A673 (cell line): ENCODE results near the gene OR10G8. TPM values are rescaled to one million over a fixed set of nuclear protein-coding genes. Genes with fewer than 3 reads are reported as not detected.

Source experiments
- BruUV-seq: library from RNA; stranded (reverse); fragments of 400-500 nt; replicated peaks from 2 replicates; lab custom pipeline; 2021; lab: Mats Ljungman, UMichigan
- CTCF ChIA-PET: fragments of 300-600 bp; sonication (Branson Sonifier 250); formaldehyde crosslinking; loops from one replicate; lab custom pipeline; 2022; ENCODE audit warnings: antibody characterized with exemption; lab: Charles Lee
- POLR2A ChIA-PET: fragments of 300-600 bp; sonication (Branson Sonifier 250); formaldehyde crosslinking; loops from one replicate; lab custom pipeline; 2022; ENCODE audit warnings: antibody characterized with exemption; ENCODE audit not compliant: low non-redundant PET; lab: Charles Lee
- DNase-seq: peaks from one replicate; pipeline ENCODE4 v3.0.0-alpha.2; 2015; ENCODE audit warnings: low spot score
- H3K27ac ChIP-seq: fragments of 200-600 bp; sonication (generic); 2 replicates; pipeline ENCODE4 v1.5.1; 2016; ENCODE audit warnings: mixed run types, low read depth, mild to moderate bottlenecking, mixed read lengths, antibody characterized with exemption, low read length; ENCODE audit not compliant: poor library complexity, severe bottlenecking
- H3K27me3 ChIP-seq: fragments of 200-600 bp; sonication (generic); replicated peaks from 2 replicates; pipeline ENCODE4 v1.6.1; 2017; ENCODE audit warnings: mixed run types, low read depth, mild to moderate bottlenecking, mixed read lengths, antibody characterized with exemption, low read length; ENCODE audit not compliant: insufficient read depth, poor library complexity
- H3K36me3 ChIP-seq: fragments of 200-600 bp; sonication (generic); 2 replicates; pipeline ENCODE4 v1.6.1; 2016; ENCODE audit warnings: mixed run types, mild to moderate bottlenecking, mixed read lengths, antibody characterized with exemption, low read length; ENCODE audit not compliant: insufficient read depth, poor library complexity, severe bottlenecking
- H3K4me1 ChIP-seq: fragments of 200-600 bp; sonication (generic); 2 replicates; pipeline ENCODE4 v1.6.1; 2017; ENCODE audit warnings: mixed run types, mild to moderate bottlenecking, mixed read lengths, antibody characterized with exemption, low read length; ENCODE audit not compliant: insufficient read depth, poor library complexity, severe bottlenecking
- H3K4me3 ChIP-seq: fragments of 200-600 bp; sonication (generic); 2 replicates; pipeline ENCODE4 v1.5.1; 2016; ENCODE audit warnings: low read depth, mixed run types, mild to moderate bottlenecking, mixed read lengths, low read length; ENCODE audit not compliant: poor library complexity, severe bottlenecking
- H3K9me3 ChIP-seq: fragments of 200-600 bp; sonication (generic); 2 replicates; pipeline ENCODE4 v1.6.1; 2016; ENCODE audit warnings: mixed run types, low read depth, mild to moderate bottlenecking, mixed read lengths, antibody characterized with exemption, low read length; ENCODE audit not compliant: poor library complexity, severe bottlenecking
- EZH2 ChIP-seq: fragments of 200-600 bp; sonication (generic); IDR thresholded peaks from 2 replicates; pipeline ENCODE4 v1.6.1; 2017; ENCODE audit warnings: borderline replicate concordance, low read depth, mild to moderate bottlenecking, mixed read lengths, antibody characterized with exemption, low read length; ENCODE audit not compliant: poor library complexity, severe bottlenecking
- intact Hi-C: fragments of 100-400 bp; cut with micrococcal nuclease; formaldehyde crosslinking; loops from one replicate; pipeline ENCODE4 v1.10.0; 2022; ENCODE audit not compliant: unreplicated experiment
- total RNA-seq: library from RNA; stranded (reverse); gene quantifications from 2 replicates; pipeline ENCODE4 v1.2.3, GENCODE V29; 2021
- TF ChIP-seq, protein P1 (sequence below): fragments of 300-800, 200-600 bp; sonication (generic); conservative IDR thresholded peaks from 2 replicates; pipeline ENCODE4 v1.5.1; 2017; ENCODE audit warnings: low read depth, mild to moderate bottlenecking, antibody characterized with exemption, low read length, moderate library complexity, mixed read lengths

Gene OR10G8
- total RNA-seq, 1 experiment from 2014 or later, result not detected

DNA sequence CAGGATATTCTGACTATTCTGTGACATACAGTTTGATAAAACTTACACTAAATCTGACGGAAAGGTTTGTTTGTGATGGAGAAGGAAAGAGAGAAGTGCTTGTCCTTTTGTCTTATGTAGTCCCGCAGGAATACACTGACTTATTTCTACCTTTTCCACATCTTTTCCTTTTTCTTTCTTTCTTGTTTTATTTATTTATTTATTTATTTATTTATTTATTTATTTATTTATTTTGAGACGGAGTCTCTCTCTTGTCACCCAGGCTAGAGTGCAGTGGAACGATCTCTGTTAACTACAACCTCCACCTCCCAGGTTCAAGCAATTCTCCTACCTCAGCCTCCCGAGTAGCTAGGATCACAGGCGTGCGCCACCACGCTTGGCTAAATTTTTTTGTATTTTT is 45.5 kb downstream of the OR10G8 start:
- Histone ChIP-seq H3K4me1 (peaks cover 26% of the 10 kb centered on the region), H3K4me3 (no peak overlapping the region), H3K27me3 (no peaks in the 10 kb centered on the region), H3K9me3 (no peaks in the 10 kb centered on the region), H3K27ac (no peak overlapping the region), H3K36me3 (no peaks in the 10 kb centered on the region)
- no peak for TF ChIP-seq EZH2
- TF ChIP-seq, protein P1, sequence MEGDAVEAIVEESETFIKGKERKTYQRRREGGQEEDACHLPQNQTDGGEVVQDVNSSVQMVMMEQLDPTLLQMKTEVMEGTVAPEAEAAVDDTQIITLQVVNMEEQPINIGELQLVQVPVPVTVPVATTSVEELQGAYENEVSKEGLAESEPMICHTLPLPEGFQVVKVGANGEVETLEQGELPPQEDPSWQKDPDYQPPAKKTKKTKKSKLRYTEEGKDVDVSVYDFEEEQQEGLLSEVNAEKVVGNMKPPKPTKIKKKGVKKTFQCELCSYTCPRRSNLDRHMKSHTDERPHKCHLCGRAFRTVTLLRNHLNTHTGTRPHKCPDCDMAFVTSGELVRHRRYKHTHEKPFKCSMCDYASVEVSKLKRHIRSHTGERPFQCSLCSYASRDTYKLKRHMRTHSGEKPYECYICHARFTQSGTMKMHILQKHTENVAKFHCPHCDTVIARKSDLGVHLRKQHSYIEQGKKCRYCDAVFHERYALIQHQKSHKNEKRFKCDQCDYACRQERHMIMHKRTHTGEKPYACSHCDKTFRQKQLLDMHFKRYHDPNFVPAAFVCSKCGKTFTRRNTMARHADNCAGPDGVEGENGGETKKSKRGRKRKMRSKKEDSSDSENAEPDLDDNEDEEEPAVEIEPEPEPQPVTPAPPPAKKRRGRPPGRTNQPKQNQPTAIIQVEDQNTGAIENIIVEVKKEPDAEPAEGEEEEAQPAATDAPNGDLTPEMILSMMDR, result no peak
- no peak for DNase-seq
- BruUV-seq, result no TSS peak
- intact Hi-C loops, result loop anchor here (5.0 kb wide), 2 partner anchors 260 to 335 kb away; no protein-coding TSS in a partner anchor
- ChIA-PET CTCF (interaction anchor here (1.1 to 1.5 kb wide), 3 partner anchors 51 to 122 kb away, joined by 3 to 38 read pairs (median 3); no protein-coding TSS in a partner anchor), POLR2A (no interaction called here)

DNA sequence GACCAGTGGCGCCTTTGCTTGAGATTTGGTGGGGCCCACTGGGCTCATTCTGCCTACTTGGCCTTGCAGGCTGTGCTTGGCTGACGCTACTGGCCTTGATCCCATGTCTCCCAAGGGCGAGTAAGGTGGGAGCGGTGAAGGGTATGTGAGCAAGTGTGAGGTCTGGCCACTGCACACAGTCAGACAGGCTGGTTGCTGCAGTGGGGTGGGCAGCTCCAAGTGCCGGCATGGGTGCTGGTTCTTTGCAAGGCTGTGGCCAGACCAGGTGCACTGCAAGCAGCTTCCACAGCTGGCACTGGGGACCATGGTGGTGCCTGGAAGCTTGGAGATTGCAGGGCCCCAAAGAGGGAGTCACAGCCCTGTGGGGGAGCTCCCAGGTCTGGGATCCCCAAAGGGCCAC is 48.0 kb downstream of the OR10G8 start:
- H3K9me3 ChIP-seq, result no peaks in the 10 kb centered on the region
- peaks cover 27% of the 10 kb centered on the region for H3K4me1 ChIP-seq
- H3K27ac ChIP-seq, result no peak overlapping the region
- POLR2A ChIA-PET, result interaction anchor here (0.6 kb wide), 1 partner anchor 768 kb away, joined by 8 read pairs; no protein-coding TSS in a partner anchor
- no peaks in the 10 kb centered on the region for H3K27me3 ChIP-seq
- H3K4me3 ChIP-seq, result no peak overlapping the region
- intact Hi-C loops, result loop anchor here (5.0 kb wide), 2 partner anchors 258 to 333 kb away; no protein-coding TSS in a partner anchor
- CTCF ChIA-PET, result no interaction called here
- no peak for TF ChIP-seq EZH2
- TF ChIP-seq, protein P1, result no peak
- BruUV-seq, result no TSS peak
- H3K36me3 ChIP-seq, result no peaks in the 10 kb centered on the region
- no peak for DNase-seq

DNA sequence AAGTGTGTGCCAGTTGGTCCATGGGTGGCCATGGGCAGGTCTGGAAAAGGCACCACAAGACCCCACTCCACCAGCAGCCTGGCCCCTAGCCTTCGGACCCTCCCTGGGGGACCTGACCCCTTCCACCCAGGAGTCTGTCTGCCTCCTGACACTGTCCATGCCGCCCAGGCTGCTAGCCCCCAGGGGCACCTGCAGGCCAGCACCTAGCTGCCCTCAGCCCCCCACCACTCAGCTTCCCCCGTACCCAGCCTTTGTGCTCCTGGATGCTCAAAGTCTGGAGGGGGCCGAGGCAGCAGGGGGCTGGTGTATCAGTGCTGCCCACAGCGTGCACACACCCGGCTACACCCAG is 48.9 kb downstream of the OR10G8 start:
- ChIA-PET CTCF (no interaction called here), POLR2A (no interaction called here)
- Histone ChIP-seq H3K27me3 (no peaks in the 10 kb centered on the region), H3K27ac (no peak overlapping the region), H3K9me3 (no peaks in the 10 kb centered on the region), H3K36me3 (no peaks in the 10 kb centered on the region), H3K4me3 (peak overlapping the region; percentile 54), H3K4me1 (peaks cover 20% of the 10 kb centered on the region)
- TF ChIP-seq, protein P1, result no peak
- TF ChIP-seq EZH2, result no peak
- no TSS peak for BruUV-seq
- intact Hi-C loops, result no loop called here
- no peak for DNase-seq
